Ishikawa (cell line): ENCODE measurements around the gene DYNLRB1.

Experiments used
- CEBPB ChIP-seq: IDR thresholded peaks from 2 replicates; pipeline ENCODE4 v1.6.1; 2012
- CREB1 ChIP-seq: IDR thresholded peaks from 2 replicates; pipeline ENCODE4 v1.6.1; 2012; ENCODE audit warnings: low read depth
- EGR1 ChIP-seq: IDR thresholded peaks from 2 replicates; pipeline ENCODE4 v1.6.1; 2012
- EP300 ChIP-seq: IDR thresholded peaks from 2 replicates; pipeline ENCODE4 v1.6.1; 2012; ENCODE audit warnings: borderline replicate concordance
- FOXM1 ChIP-seq: IDR thresholded peaks from 2 replicates; pipeline ENCODE4 v1.6.1; 2012; ENCODE audit warnings: low read depth, borderline replicate concordance
- NFIC ChIP-seq: IDR thresholded peaks from 2 replicates; pipeline ENCODE4 v1.6.1; 2012
- RAD21 ChIP-seq: IDR thresholded peaks from 2 replicates; pipeline ENCODE4 v1.6.1; 2012; ENCODE audit warnings: low read depth
- TAF1 ChIP-seq: IDR thresholded peaks from 2 replicates; pipeline ENCODE4 v1.6.1; 2012; ENCODE audit warnings: low read depth, mild to moderate bottlenecking
- TCF12 ChIP-seq: IDR thresholded peaks from 2 replicates; pipeline ENCODE4 v1.6.1; 2012; ENCODE audit warnings: low read depth
- TEAD4 ChIP-seq: IDR thresholded peaks from 2 replicates; pipeline ENCODE4 v1.6.1; 2012
- YY1 ChIP-seq: IDR thresholded peaks from 2 replicates; pipeline ENCODE4 v1.6.1; 2012; ENCODE audit warnings: low read depth
- ZBTB7A ChIP-seq: IDR thresholded peaks from 2 replicates; pipeline ENCODE4 v1.6.1; 2012; ENCODE audit warnings: low read depth
- TF ChIP-seq, protein P1 (sequence below): IDR thresholded peaks from 2 replicates; pipeline ENCODE4 v1.6.1; 2012
- TF ChIP-seq, protein P2 (sequence below): IDR thresholded peaks from 2 replicates; pipeline ENCODE4 v1.6.1; 2012
- TF ChIP-seq, protein P3 (sequence below): IDR thresholded peaks from 2 replicates; pipeline ENCODE4 v1.6.1; 2012; ENCODE audit warnings: low read depth, mild to moderate bottlenecking

DYNLRB1 gene

DNA sequence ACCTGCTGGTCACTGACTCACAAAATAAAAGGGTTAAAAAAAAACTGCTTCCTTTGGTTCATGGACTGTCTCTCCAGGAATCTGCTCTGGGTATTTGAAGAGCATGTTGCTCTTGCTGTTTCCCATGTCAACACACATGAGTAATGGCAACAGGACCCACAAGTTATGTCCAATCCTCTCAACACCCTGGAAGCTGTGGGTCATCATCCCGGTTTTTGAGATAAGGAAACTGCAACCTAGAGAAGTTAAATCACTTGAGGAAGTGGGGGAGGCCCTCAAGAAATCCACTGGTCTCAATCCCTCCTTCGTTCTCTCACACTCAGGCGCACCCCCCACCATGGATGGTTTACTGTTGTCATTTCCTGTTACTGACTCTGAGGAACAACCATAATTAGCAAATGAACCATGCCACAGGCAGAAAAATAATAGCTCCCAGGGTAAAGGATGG lies 54.7 kb downstream of the DYNLRB1 start:
- TF ChIP-seq, protein P1, sequence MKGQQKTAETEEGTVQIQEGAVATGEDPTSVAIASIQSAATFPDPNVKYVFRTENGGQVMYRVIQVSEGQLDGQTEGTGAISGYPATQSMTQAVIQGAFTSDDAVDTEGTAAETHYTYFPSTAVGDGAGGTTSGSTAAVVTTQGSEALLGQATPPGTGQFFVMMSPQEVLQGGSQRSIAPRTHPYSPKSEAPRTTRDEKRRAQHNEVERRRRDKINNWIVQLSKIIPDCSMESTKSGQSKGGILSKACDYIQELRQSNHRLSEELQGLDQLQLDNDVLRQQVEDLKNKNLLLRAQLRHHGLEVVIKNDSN: no peak
- TF ChIP-seq CREB1 (no peak), RAD21 (no peak), EGR1 (no peak), EP300 (no peak), ZBTB7A (no peak), TEAD4 (no peak)

DNA sequence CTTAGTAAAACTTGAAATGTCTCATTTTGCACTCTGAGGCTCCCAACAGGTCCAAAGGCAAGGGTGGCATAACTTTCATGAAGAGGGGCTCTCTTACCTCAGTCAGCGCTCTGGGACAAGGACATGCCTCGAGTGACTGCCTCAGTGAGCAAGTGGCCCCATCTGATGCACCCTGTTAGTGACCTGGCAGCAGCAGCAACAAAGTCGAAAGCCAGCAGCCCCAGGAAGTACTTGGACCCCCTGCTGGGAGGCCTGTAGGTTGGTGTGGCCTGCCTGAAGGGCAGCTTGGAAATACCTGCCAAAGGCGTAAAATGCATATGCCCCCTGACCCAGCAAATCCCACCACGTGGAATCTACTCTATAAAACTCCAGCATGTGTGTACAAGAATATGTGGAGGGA lies 55.5 kb downstream of the DYNLRB1 start:
- no peak for TF ChIP-seq NFIC
- no peak for TF ChIP-seq RAD21
- TF ChIP-seq TAF1: no peak
- TF ChIP-seq, protein P2, sequence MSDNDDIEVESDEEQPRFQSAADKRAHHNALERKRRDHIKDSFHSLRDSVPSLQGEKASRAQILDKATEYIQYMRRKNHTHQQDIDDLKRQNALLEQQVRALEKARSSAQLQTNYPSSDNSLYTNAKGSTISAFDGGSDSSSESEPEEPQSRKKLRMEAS: no peak
- TF ChIP-seq, protein P3, sequence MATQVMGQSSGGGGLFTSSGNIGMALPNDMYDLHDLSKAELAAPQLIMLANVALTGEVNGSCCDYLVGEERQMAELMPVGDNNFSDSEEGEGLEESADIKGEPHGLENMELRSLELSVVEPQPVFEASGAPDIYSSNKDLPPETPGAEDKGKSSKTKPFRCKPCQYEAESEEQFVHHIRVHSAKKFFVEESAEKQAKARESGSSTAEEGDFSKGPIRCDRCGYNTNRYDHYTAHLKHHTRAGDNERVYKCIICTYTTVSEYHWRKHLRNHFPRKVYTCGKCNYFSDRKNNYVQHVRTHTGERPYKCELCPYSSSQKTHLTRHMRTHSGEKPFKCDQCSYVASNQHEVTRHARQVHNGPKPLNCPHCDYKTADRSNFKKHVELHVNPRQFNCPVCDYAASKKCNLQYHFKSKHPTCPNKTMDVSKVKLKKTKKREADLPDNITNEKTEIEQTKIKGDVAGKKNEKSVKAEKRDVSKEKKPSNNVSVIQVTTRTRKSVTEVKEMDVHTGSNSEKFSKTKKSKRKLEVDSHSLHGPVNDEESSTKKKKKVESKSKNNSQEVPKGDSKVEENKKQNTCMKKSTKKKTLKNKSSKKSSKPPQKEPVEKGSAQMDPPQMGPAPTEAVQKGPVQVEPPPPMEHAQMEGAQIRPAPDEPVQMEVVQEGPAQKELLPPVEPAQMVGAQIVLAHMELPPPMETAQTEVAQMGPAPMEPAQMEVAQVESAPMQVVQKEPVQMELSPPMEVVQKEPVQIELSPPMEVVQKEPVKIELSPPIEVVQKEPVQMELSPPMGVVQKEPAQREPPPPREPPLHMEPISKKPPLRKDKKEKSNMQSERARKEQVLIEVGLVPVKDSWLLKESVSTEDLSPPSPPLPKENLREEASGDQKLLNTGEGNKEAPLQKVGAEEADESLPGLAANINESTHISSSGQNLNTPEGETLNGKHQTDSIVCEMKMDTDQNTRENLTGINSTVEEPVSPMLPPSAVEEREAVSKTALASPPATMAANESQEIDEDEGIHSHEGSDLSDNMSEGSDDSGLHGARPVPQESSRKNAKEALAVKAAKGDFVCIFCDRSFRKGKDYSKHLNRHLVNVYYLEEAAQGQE: no peak
- TF ChIP-seq CREB1: no peak
- TF ChIP-seq EGR1: no peak
- TF ChIP-seq YY1: no peak
- TF ChIP-seq FOXM1: no peak
- TF ChIP-seq, protein P1: no peak
- TF ChIP-seq TEAD4: no peak
- no peak for TF ChIP-seq ZBTB7A
- no peak for TF ChIP-seq CEBPB
- no peak for TF ChIP-seq TCF12
- TF ChIP-seq EP300: no peak

DNA sequence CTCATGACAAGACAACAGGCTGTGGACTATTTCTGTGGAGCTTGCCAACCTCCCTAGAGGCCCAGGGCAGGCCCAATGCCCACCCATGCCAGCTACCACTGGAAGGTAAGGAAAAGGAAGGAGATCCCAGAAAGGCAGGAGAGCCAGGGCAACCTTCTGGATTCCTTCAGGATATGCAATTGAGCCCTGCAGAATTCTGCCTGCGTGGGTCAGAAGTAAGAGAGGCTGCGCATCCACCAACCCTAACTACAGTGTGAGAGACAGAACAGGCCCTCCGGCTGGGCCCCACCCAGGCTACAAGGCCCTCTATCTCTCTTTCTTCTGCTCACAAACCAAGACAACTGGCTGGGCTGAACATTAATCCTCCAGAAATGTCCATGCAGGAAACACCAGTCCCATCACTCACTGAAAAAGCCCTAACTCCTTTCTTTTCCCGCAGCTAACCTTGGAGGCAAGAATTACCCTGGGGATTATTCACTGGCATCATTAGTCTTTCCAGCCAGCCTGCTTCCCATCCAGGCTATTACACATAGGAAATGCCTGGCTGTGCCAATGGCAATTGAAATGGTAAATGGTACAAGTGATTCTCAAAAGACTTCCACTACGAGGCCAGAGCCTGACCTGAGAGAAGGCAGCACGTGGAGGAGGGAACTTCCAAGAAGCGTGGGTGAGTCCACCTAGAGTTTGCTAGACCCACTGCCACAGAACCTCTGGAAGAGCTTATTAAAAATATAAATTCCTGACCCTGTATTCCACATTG lies 57.5 kb downstream of the DYNLRB1 start:
- TF ChIP-seq FOXM1: no peak
- TF ChIP-seq NFIC: no peak
- TF ChIP-seq RAD21: no peak
- TF ChIP-seq, protein P3: no peak
- TF ChIP-seq YY1: no peak
- TF ChIP-seq, protein P2: no peak
- TF ChIP-seq CEBPB: no peak
- TF ChIP-seq CREB1: no peak
- TF ChIP-seq TAF1: no peak
- TF ChIP-seq EP300: no peak
- TF ChIP-seq TCF12: no peak
- no peak for TF ChIP-seq TEAD4

DNA sequence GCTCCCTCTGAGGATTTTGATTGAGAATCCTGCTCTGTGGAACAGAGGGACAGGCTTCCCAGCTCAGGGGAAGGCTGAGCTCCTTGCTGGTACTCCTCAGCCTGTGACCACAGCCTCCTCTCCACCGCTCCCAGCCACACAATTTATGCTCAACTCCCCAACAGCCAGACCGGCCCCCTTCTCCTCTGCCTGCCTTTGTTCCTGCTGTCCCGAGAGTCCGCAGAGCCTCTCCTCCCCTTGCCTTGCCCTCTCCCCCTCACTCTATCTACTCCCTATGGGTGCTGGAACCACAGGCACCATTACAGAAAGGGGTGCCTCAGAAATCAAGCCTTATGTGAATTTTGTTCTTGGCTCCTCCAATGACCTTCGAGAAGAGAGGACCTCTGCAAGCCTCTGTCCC lies 58.2 kb downstream of the DYNLRB1 start:
- TF ChIP-seq, protein P3: no peak
- no peak for TF ChIP-seq NFIC
- no peak for TF ChIP-seq FOXM1
- TF ChIP-seq TAF1: no peak
- no peak for TF ChIP-seq CREB1
- TF ChIP-seq, protein P1: no peak
- TF ChIP-seq CEBPB: no peak
- TF ChIP-seq TEAD4: no peak
- TF ChIP-seq EGR1: no peak
